ENCODE results near the gene NR2F1-AS1.

Gene NR2F1-AS1

DNA sequence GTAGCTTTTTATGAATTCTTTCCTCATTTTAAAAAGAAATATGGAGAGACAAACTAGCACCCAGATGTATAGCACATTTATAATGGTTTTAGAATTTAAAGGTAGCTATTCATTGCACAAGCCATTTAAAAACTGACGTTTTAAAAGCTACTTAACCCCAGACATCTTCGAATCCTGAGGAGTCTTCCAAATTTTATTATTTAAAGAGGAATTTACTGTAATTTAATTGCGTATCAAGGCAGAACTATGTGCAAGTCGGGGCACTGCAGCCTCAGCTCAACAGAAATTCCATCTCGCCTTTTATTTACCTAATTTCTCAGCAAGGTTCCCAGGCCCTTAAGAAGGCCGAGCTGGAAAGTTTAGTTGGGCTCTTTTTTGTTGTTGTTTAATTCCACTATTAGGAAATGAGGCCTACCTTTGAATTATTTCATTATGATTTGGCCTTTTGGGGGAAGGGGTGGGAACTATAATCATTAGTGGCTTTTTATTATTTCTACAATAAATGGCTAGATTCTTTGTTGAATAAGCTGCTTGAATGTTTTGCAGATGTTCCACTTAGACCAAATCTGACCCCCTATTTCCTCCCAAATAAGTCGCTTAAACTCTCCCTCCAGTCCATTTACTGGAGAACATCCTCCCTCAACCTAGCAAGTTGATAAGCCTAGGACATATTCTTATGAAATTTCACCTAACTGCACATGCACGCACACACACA is 22.2 kb upstream of the NR2F1-AS1 start:
- DNase-seq (ENCODE audit: low read depth, low spot score): no peak

DNA sequence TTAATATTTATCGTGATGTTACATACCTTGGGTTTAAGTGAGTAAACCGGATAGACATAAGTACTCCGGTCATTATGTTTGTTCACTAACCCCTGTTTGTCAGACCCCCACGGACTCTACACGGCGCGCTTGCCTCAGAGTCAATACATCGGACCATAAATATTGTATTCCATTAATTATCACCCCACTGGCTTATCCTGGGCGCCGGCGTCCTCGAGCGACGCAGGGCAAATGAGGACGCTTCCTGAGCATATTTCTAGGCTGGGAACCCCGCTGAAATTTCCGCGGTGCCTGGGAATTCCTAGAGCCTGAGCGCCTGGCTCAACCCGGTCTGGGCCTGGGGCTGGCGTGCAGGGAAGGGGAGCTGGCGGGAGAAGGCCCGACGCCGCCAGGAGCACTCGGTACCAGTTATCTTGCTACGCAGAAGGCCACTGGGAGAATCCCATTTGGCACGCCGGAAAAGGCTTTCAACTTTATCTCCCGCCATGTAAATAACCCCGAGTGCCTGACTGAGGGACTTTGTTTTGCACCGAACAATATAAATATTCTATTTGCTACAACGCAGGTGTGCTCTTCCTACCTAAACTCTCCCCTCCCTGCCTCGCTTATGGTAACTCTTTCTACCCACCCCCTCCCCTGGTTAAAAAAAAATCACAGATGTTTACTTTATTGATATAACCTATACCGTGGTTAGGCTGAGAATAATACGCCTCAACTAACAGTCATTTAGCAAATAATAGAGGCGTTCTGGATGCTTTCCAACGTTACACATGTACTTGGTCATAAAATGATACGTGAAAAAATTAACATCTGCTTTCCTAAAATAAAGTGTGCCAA is 21.4 kb upstream of the NR2F1-AS1 start:
- no peak for DNase-seq (ENCODE audit: low read depth, low spot score)

GRCh38 chr5:93601802-93602155 is 20.8 kb upstream of the NR2F1-AS1 start:
- DNase-seq (ENCODE audit: low read depth, low spot score): no peak

DNA sequence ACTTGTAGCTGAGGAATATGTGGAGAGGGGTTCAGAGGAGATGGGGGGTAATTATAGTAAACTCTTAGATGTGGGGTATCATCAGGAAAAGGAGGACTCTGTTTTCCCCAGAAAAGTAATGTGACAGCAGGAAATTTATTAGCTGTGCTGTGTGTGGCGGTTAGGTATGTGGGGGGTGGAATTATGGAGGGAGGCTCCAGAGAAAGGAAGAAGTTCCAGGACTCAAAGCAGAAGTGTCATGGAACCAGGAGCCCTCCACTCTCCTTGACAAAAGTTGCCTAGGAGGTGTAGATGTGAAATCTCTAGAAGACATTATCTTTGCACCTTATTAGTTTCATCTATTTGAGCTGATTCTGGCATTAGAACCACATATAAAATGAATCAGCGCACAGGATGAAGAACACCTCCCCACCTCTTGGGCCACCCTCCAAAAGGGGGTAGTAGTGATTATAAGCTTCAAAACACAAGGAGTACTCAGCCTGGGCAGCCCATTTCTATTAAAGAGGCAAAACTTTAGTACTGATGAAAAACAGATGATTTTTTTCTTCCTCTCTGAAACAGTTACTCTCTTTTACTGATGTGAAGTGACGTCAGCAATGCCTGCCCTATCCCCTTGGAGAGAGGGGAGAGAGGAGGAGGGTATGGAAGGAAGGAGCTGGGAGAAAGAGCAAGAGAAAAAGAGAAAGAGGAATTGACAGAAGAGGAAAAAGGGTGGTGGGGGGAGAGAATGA is 20.2 kb upstream of the NR2F1-AS1 start:
- no peak for DNase-seq (ENCODE audit: low read depth, low spot score)

GRCh38 chr5:93600409-93601070 is 19.5 kb upstream of the NR2F1-AS1 start:
- no peak for DNase-seq (ENCODE audit: low read depth, low spot score)

GRCh38 chr5:93599399-93600120 is 18.5 kb upstream of the NR2F1-AS1 start:
- DNase-seq (ENCODE audit: low read depth, low spot score): no peak

DNA sequence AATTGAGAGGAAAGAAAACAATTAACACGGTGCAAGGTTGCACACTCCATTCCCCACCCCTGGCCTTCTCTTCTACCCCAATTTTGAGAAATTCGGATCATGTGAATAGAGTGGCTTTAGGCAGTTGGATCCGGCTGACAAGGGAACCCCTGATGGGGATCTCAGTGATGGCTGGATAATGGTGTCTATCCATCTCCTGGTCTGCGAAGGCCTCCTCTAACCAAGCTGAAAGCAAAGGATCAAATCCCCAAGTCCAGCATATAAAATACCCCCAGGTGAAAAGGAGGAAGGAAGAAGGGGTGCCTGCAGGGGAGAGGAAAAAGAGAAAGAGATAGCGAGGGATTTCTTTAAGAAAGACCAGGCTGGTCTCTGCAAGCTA is 18.0 kb upstream of the NR2F1-AS1 start:
- no peak for DNase-seq (ENCODE audit: low read depth, low spot score)

DNA sequence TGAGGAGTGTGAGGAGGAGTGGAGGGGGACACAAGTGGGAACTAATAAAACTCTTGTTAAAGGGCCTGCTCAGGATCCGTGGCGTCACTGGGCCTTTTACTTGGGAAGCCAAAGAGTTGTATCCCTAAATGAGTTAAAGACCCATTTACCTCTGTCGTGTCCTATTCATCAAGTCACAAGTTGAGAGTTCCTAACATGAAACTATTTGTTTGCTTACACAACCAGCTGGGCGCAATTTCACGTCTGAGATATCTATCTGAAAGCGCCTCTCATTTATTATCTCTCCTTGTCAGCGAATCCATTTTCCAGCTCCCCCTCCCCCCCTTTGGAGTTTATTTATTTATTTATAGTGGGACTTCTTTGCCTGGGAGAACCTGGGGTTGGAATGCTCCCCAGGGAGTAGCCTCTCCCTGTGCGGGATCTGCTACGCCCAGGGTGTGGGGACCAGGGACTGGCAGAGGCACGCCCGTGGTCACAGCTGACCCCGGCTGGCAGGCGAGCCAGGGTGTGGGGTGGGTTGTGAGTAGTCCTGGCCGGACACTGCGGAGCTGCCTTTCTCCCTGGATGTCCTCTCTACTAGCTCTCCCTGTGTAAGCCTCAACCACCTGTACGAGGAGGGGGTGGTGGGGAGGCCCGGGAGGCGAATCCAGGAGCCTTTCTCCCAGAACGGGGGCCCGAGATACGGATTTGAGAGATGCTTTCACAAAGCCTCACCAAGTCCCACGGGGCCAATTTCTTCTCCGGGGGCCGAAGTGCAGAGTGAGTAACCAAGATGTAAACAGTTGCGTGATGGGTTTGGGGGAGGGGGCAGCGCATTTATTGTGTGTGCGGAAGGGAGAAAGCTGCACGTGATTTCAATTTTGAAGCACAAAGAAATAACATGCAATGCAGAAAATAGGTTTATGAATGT is 17.3 kb upstream of the NR2F1-AS1 start:
- DNase-seq (ENCODE audit: low read depth, low spot score): no peak

GRCh38 chr5:93596676-93597490 is 15.9 kb upstream of the NR2F1-AS1 start:
- DNase-seq (ENCODE audit: low read depth, low spot score): no peak

- DNase-seq (ENCODE audit: low read depth, low spot score): no peak
Observed at GRCh38 chr5:93596310-93596675, 15.3 kb upstream of the NR2F1-AS1 start.

DNA sequence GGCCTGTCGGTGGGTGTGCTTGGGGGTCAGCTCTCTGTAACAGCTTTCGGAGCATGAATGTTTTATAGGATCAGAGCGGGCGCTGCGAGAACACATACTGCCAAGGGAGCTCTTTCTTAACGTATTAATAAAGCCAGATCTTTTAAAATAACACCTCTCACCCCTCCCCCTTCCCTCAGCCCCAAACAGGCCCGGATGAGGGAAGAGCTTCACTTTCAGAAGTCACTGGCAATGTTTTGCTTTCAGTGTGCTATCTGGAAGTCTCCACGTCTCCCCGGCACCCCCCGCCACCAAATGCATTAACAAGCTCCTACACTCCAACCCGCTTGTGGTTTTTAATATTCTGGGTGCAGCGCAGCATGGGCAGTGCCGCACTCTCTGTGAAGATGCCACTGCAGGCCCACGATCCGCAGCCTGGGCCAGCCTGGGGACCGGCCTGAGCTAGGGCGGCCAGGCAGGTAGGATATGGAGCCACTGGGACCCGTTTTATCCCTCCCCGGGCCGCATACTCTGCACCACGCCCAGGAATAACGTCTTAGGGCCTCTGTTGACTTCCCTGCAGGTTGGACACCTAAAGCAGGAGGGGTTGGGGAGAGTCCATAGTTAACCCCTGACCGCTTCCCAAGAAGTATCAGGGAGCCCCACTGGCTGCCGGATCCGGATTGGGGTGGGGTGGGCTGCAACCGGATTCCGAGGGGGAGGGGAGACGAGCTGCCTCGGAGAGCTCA is 14.6 kb upstream of the NR2F1-AS1 start:
- DNase-seq (ENCODE audit: low read depth, low spot score): no peak

- no peak for DNase-seq (ENCODE audit: low read depth, low spot score)
Observed at GRCh38 chr5:93594591-93595419, 13.8 kb upstream of the NR2F1-AS1 start.

- DNase-seq (ENCODE audit: low read depth, low spot score): no peak
Observed at GRCh38 chr5:93593476-93594131, 12.6 kb upstream of the NR2F1-AS1 start.

GRCh38 chr5:93592883-93593282 is 11.9 kb upstream of the NR2F1-AS1 start:
- no peak for DNase-seq (ENCODE audit: low read depth, low spot score)

GRCh38 chr5:93591323-93591945 is 10.4 kb upstream of the NR2F1-AS1 start:
- no peak for DNase-seq (ENCODE audit: low read depth, low spot score)

DNA sequence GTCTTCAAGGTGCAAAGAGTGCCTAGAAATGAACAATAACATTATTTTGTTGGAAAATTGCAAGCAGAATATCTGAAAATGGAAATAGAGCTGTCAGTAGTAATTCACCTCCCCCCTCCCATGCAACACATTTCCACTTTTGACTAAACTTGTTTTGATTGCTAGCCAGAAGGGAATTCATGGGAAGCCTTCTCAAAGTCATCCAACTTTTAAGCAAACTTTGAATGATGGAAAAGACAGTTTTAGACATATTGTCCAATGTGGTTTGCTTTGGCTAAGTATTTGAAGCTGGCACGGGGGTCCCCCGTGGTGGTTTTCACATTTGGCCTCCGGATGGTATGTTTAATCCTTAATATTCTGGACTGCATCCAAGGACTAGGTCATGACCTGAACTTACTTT is 9.5 kb upstream of the NR2F1-AS1 start:
- DNase-seq (ENCODE audit: low read depth, low spot score): no peak

- DNase-seq (ENCODE audit: low read depth, low spot score): no peak
Observed at GRCh38 chr5:93589829-93590215, 8.8 kb upstream of the NR2F1-AS1 start.

Measured in brain pericyte (primary cell).